Hepatocyte (in vitro differentiated cells): Measurements from ENCODE around the gene CHD9. TPM values are rescaled to one million over a fixed set of nuclear protein-coding genes. Genes with fewer than 3 reads are reported as not detected.

ENCODE experiments used
- DNase-seq: peaks from one replicate; pipeline ENCODE4 v3.0.0-alpha.2; 2016; ENCODE audit warnings: low spot score
- H2AFZ ChIP-seq: fragments of 200-600 bp; sonication (generic); 2 replicates; pipeline ENCODE4 v1.6.0; 2016; ENCODE audit warnings: antibody characterized with exemption, mild to moderate bottlenecking
- H3K27ac ChIP-seq: fragments of 200-600 bp; sonication (generic); 2 replicates; pipeline ENCODE4 v1.5.1; 2016; ENCODE audit warnings: mild to moderate bottlenecking
- H3K27me3 ChIP-seq: fragments of 200-600 bp; sonication (generic); 2 replicates; pipeline ENCODE4 v1.6.1; 2016
- H3K36me3 ChIP-seq: fragments of 200-600 bp; sonication (generic); replicated peaks from 2 replicates; pipeline ENCODE4 v1.5.1; 2016; ENCODE audit warnings: low read depth; ENCODE audit not compliant: insufficient read depth
- H3K4me1 ChIP-seq: fragments of 200-600 bp; sonication (generic); 2 replicates; pipeline ENCODE4 v1.5.1; 2016; ENCODE audit warnings: mild to moderate bottlenecking, moderate library complexity; ENCODE audit not compliant: insufficient read depth
- H3K4me2 ChIP-seq: fragments of 200-600 bp; sonication (generic); 2 replicates; pipeline ENCODE4 v1.6.0; 2016
- H3K4me3 ChIP-seq: fragments of 200-600 bp; sonication (generic); 2 replicates; pipeline ENCODE4 v1.5.1; 2016; ENCODE audit warnings: mild to moderate bottlenecking
- H3K79me2 ChIP-seq: fragments of 200-600 bp; sonication (generic); 2 replicates; pipeline ENCODE4 v1.6.0; 2017; ENCODE audit warnings: mild to moderate bottlenecking
- H3K9me2 ChIP-seq: fragments of 200-600 bp; sonication (generic); replicated peaks from 2 replicates; pipeline ENCODE4 v1.6.0; 2017; ENCODE audit warnings: mild to moderate bottlenecking; ENCODE audit not compliant: insufficient read depth
- H3K9me3 ChIP-seq: fragments of 200-600 bp; sonication (generic); 2 replicates; pipeline ENCODE4 v1.5.1; 2016; ENCODE audit warnings: low read depth, mild to moderate bottlenecking
- H4K20me1 ChIP-seq: fragments of 200-600 bp; sonication (generic); 2 replicates; pipeline ENCODE4 v1.6.0; 2016; ENCODE audit warnings: mild to moderate bottlenecking; ENCODE audit not compliant: insufficient read depth, poor library complexity, severe bottlenecking
- CTCF ChIP-seq: fragments of 200-600 bp; sonication (generic); IDR thresholded peaks from 2 replicates; pipeline ENCODE4 v1.5.1; 2016; ENCODE audit warnings: antibody characterized with exemption, mild to moderate bottlenecking; ENCODE audit not compliant: poor library complexity
- EZH2 ChIP-seq: fragments of 200-600 bp; sonication (generic); IDR thresholded peaks from 2 replicates; pipeline ENCODE4 v1.6.1; 2016; ENCODE audit warnings: antibody characterized with exemption, mild to moderate bottlenecking, borderline replicate concordance
- EZH2phosphoT487 ChIP-seq: fragments of 200-600 bp; sonication (generic); IDR thresholded peaks from one replicate; pipeline ENCODE4 v1.6.1; 2018; ENCODE audit warnings: antibody characterized with exemption, mild to moderate bottlenecking, low read depth, moderate library complexity; ENCODE audit not compliant: unreplicated experiment, severe bottlenecking
- WGBS: methylation state at CpG from one replicate; pipeline ENCODE4 v1.1.6; 2016; ENCODE audit warnings: low lambda C conversion rate; ENCODE audit errors: missing lambda C conversion rate; 5-methylcytosine and 5-hydroxymethylcytosine counted together
- polyA plus RNA-seq: library from polyadenylated mRNA; unstranded; fragments of >200 nt; fragmentation: Nextera tagmentation; extraction: Ambion mirVana; gene quantifications from 2 replicates; pipeline ENCODE4 v1.2.1, GENCODE V29; 2016
- total RNA-seq: library from RNA; depleted of rRNA; stranded (reverse); fragments of >200 nt; gene quantifications from 2 replicates; pipeline ENCODE4 v1.2.3, GENCODE V29; 2014

CHD9 gene
- total and polyA plus RNA-seq, 2 experiments from 2014 or later: 54.9 to 68.2 TPM

GRCh38 chr16:53285236-53285635 lies 230.4 kb downstream of the CHD9 start:
- H4K20me1 ChIP-seq: no peaks in the 10 kb centered on the region
- DNase-seq: no peak
- H3K27ac ChIP-seq: no peak overlapping the region
- no peaks in the 10 kb centered on the region for H3K9me2 ChIP-seq
- 94% methylated on average over 2 of the region's 2 CpGs for WGBS
- no peaks in the 10 kb centered on the region for H3K4me1 ChIP-seq
- H2AFZ ChIP-seq: no peak overlapping the region
- no peak overlapping the region for H3K4me2 ChIP-seq
- no peaks in the 10 kb centered on the region for H3K27me3 ChIP-seq
- TF ChIP-seq EZH2: no peak
- TF ChIP-seq CTCF: no peak
- no peak for TF ChIP-seq EZH2phosphoT487
- no peaks in the 10 kb centered on the region for H3K79me2 ChIP-seq
- H3K36me3 ChIP-seq: no peaks in the 10 kb centered on the region
- H3K4me3 ChIP-seq: no peak overlapping the region
- no peaks in the 10 kb centered on the region for H3K9me3 ChIP-seq

- Histone ChIP-seq H3K27me3 (no peaks in the 10 kb centered on the region), H3K79me2 (no peaks in the 10 kb centered on the region), H3K4me2 (no peak overlapping the region), H3K36me3 (no peaks in the 10 kb centered on the region), H3K9me2 (no peaks in the 10 kb centered on the region), H3K4me3 (no peak overlapping the region), H3K4me1 (no peaks in the 10 kb centered on the region), H2AFZ (no peak overlapping the region), H3K27ac (no peak overlapping the region), H4K20me1 (no peaks in the 10 kb centered on the region), H3K9me3 (no peaks in the 10 kb centered on the region)
- no peak for DNase-seq
- WGBS: 98% methylated on average over 5 of the region's 5 CpGs
- TF ChIP-seq CTCF: no peak
- no peak for TF ChIP-seq EZH2
- TF ChIP-seq EZH2phosphoT487: no peak
Observed at GRCh38 chr16:53290520-53290919, 235.7 kb downstream of the CHD9 start.

- Histone ChIP-seq H3K9me2 (no peaks in the 10 kb centered on the region), H3K4me2 (no peak overlapping the region), H3K27ac (no peak overlapping the region), H3K4me3 (no peak overlapping the region), H2AFZ (no peak overlapping the region), H3K36me3 (no peaks in the 10 kb centered on the region), H3K27me3 (no peaks in the 10 kb centered on the region), H4K20me1 (no peaks in the 10 kb centered on the region), H3K79me2 (no peaks in the 10 kb centered on the region), H3K9me3 (no peaks in the 10 kb centered on the region), H3K4me1 (no peaks in the 10 kb centered on the region)
- DNase-seq: no peak
- WGBS: 88% methylated on average over 2 of the region's 2 CpGs
- TF ChIP-seq CTCF (no peak), EZH2 (no peak), EZH2phosphoT487 (no peak)
Observed at GRCh38 chr16:53291757-53292392, 237.1 kb downstream of the CHD9 start.
